HEK293T (cell line): ENCODE data around the gene PRAC1.

Source experiments
- CTCF ChIA-PET: fragments of 350-600 bp; formaldehyde crosslinking; extraction: SDS; loops from one replicate; lab custom pipeline; 2021; ENCODE audit warnings: antibody characterized with exemption, inconsistent platforms; lab: Yijun Ruan, JAX
- POLR2A ChIA-PET: fragments of 350-600 bp; formaldehyde crosslinking; extraction: SDS; loops from one replicate; lab custom pipeline; 2020; ENCODE audit warnings: antibody characterized with exemption, inconsistent platforms; lab: Yijun Ruan, JAX
- DNase-seq: peaks from one replicate; pipeline ENCODE4 v3.0.0; 2012; ENCODE audit warnings: mixed read lengths; ENCODE audit errors: extremely low spot score
- ARNT ChIP-seq: fragments of 450-650 bp; IDR thresholded peaks from 2 replicates; pipeline ENCODE4 v1.6.1; 2017; ENCODE audit warnings: mild to moderate bottlenecking
- BHLHE40 ChIP-seq: fragments of 450-650 bp; IDR thresholded peaks from 2 replicates; pipeline ENCODE4 v1.6.1; 2016; ENCODE audit warnings: mild to moderate bottlenecking, moderate library complexity, borderline replicate concordance
- CTBP1 ChIP-seq: fragments of 450-650 bp; IDR thresholded peaks from 2 replicates; pipeline ENCODE4 v1.6.1; 2016; ENCODE audit warnings: borderline replicate concordance
- ELF4 ChIP-seq: fragments of 450-650 bp; IDR thresholded peaks from 2 replicates; pipeline ENCODE4 v1.6.1; 2017; ENCODE audit warnings: antibody characterized with exemption
- FOXA1 ChIP-seq: fragments of 450-650 bp; IDR thresholded peaks from 2 replicates; pipeline ENCODE4 v1.6.1; 2016; ENCODE audit warnings: mild to moderate bottlenecking
- FOXK2 ChIP-seq: fragments of 450-650 bp; IDR thresholded peaks from 2 replicates; pipeline ENCODE4 v1.6.1; 2016; ENCODE audit warnings: mild to moderate bottlenecking
- FOXM1 ChIP-seq: fragments of 450-650 bp; IDR thresholded peaks from 2 replicates; pipeline ENCODE4 v1.6.1; 2017; ENCODE audit warnings: mild to moderate bottlenecking, borderline replicate concordance
- HDGF ChIP-seq: fragments of 450-650 bp; IDR thresholded peaks from 2 replicates; pipeline ENCODE4 v1.6.1; 2017; ENCODE audit warnings: antibody characterized with exemption, borderline replicate concordance
- L3MBTL2 ChIP-seq: fragments of 450-650 bp; conservative IDR thresholded peaks from 2 replicates; pipeline ENCODE4 v1.6.1; 2016; ENCODE audit warnings: mild to moderate bottlenecking
- LEF1 ChIP-seq: fragments of 450-650 bp; IDR thresholded peaks from 2 replicates; pipeline ENCODE4 v1.6.1; 2017; ENCODE audit warnings: mild to moderate bottlenecking, borderline replicate concordance
- NFRKB ChIP-seq: fragments of 450-650 bp; IDR thresholded peaks from 2 replicates; pipeline ENCODE4 v1.6.1; 2016; ENCODE audit warnings: mild to moderate bottlenecking, moderate library complexity
- PKNOX1 ChIP-seq: fragments of 450-650 bp; IDR thresholded peaks from 2 replicates; pipeline ENCODE4 v1.6.1; 2016
- SP1 ChIP-seq: fragments of 450-650 bp; IDR thresholded peaks from 2 replicates; pipeline ENCODE4 v1.6.1; 2017
- SUZ12 ChIP-seq: fragments of 450-650 bp; IDR thresholded peaks from 2 replicates; pipeline ENCODE4 v1.6.1; 2016; ENCODE audit warnings: mild to moderate bottlenecking
- TARDBP ChIP-seq: fragments of 450-650 bp; IDR thresholded peaks from 2 replicates; pipeline ENCODE4 v1.6.1; 2016
- ZNF384 ChIP-seq: fragments of 450-650 bp; IDR thresholded peaks from 2 replicates; pipeline ENCODE4 v1.6.1; 2016

The PRAC1 gene

DNA sequence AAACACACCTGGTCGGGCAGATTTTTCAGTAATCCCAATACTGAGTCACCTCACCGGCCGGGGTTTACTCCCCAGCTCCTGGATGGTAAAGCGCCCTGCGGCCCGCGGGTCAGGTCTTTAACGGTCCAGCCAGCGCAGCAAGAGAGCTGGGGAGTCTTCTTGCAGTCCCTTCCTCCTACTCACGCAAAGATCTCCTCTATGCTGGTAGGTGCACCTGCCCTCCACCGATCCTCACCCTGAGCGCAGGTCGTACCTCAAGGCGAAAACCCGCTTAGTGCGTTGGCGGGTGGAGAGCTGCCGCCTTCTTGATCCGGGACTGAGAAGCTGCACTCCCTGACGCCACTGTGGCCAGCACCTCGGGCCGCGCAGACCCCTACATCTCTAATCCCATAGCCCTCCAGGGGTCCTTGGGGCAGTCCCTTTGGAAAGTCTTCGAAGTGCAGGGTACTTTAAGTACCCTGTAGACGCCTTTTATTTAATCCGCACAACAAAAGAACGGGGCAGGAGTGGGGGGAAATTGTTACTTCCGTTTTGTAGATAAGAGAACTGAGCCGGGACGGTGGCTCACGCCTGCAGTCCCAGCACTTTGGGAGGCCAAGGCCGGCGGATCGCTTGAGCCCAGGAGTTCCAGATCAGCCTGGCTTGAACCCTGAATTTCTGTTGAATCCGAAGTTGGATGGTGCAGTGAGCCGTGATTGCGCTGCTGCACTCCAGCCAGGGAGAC lies 16.6 kb upstream of the PRAC1 start:
- DNase-seq, result no peak
- TF ChIP-seq FOXA1 (no peak), FOXM1 (no peak), FOXK2 (no peak), SP1 (no peak), SUZ12 (no peak), ZNF384 (no peak), HDGF (no peak), CTBP1 (no peak), NFRKB (no peak), TARDBP (no peak), ARNT (no peak), L3MBTL2 (no peak), LEF1 (no peak), ELF4 (no peak)
- ChIA-PET POLR2A (interaction anchor here (1.1 to 1.9 kb wide), 2 partner anchors 10 kb away, joined by 7 to 18 read pairs; partner anchors contain the start of gene HOXB13), CTCF (interaction anchor here (0.5 kb wide), 1 partner anchor 142 kb away, joined by 4 read pairs; no protein-coding TSS in a partner anchor)

GRCh38 chr17:48738424-48738802 lies 16.1 kb upstream of the PRAC1 start:
- ChIA-PET POLR2A (interaction anchor here (0.9 to 1.9 kb wide), 2 partner anchors 9 to 20 kb away, joined by 3 to 18 read pairs; partner anchors contain the start of gene HOXB13), CTCF (interaction anchor here (0.5 to 1.6 kb wide), 3 partner anchors 14 to 142 kb away, joined by 4 to 7 read pairs (median 4); no protein-coding TSS in a partner anchor)
- TF ChIP-seq PKNOX1 (no peak), ELF4 (no peak)
- no peak for DNase-seq

GRCh38 chr17:48737330-48738043 lies 15.2 kb upstream of the PRAC1 start:
- POLR2A ChIA-PET, result interaction anchor here (0.9 to 1.9 kb wide), 2 partner anchors 8 to 19 kb away, joined by 3 to 18 read pairs; partner anchors contain the start of gene HOXB13
- no peak for DNase-seq
- TF ChIP-seq ELF4 (no peak), LEF1 (no peak), ZNF384 (no peak), FOXA1 (no peak), HDGF (no peak), FOXK2 (no peak), SP1 (no peak)
- CTCF ChIA-PET, result interaction anchor here (0.6 to 1.6 kb wide), 4 partner anchors 9 to 67 kb away, joined by 3 to 7 read pairs (median 4); partner anchors contain the start of gene HOXB13

DNA sequence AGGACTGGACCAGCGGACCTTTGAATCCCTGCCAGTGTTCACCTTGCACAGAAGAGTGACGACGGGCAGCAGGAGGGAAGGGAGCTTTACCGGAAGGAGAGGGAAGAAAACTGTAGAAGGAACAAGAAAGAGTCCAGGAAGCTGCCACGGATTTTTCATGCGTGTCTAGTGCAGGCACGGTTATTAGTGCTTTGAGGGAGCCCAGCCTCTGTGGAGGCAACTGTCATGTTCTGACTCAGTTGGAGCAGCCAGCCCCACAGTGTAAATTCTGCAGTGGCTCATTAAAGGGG lies 12.7 kb upstream of the PRAC1 start:
- CTCF ChIA-PET, result no interaction called here
- POLR2A ChIA-PET, result interaction anchor here (0.8 to 1.6 kb wide), 2 partner anchors 9 to 11 kb away, joined by 3 to 4 read pairs; no protein-coding TSS in a partner anchor

GRCh38 chr17:48734333-48735061 lies 12.2 kb upstream of the PRAC1 start:
- ChIA-PET POLR2A (interaction anchor here (0.8 to 1.6 kb wide), 3 partner anchors 10 to 15 kb away, joined by 3 to 4 read pairs (median 3); no protein-coding TSS in a partner anchor), CTCF (interaction anchor here (1.4 kb wide), 1 partner anchor 10 kb away, joined by 3 read pairs; no protein-coding TSS in a partner anchor)
- no peak for TF ChIP-seq SUZ12
- TF ChIP-seq PKNOX1, result no peak
- TF ChIP-seq CTBP1, result no peak
- TF ChIP-seq TARDBP, result no peak
- TF ChIP-seq ELF4, result no peak
- no peak for TF ChIP-seq ARNT
- TF ChIP-seq FOXK2, result no peak
- TF ChIP-seq FOXM1, result no peak
- TF ChIP-seq SP1, result no peak
- no peak for TF ChIP-seq L3MBTL2
- TF ChIP-seq LEF1, result no peak
- TF ChIP-seq FOXA1, result no peak
- DNase-seq, result no peak

More for the DNA sequence above, 12.7 kb upstream of the PRAC1 start:
- DNase-seq, result no peak
- no peak for TF ChIP-seq SP1
- no peak for TF ChIP-seq BHLHE40
- TF ChIP-seq FOXK2, result no peak
- no peak for TF ChIP-seq FOXM1
- no peak for TF ChIP-seq CTBP1
- TF ChIP-seq PKNOX1, result no peak
- no peak for TF ChIP-seq TARDBP
- TF ChIP-seq NFRKB, result no peak
- no peak for TF ChIP-seq ARNT
- TF ChIP-seq L3MBTL2, result no peak
- TF ChIP-seq SUZ12, result no peak
- TF ChIP-seq HDGF, result no peak
- TF ChIP-seq FOXA1, result no peak
- no peak for TF ChIP-seq ZNF384
- no peak for TF ChIP-seq LEF1
